ENCODE data around the gene DSCAM. TPM values are rescaled to one million over a fixed set of nuclear protein-coding genes. Genes with fewer than 3 reads are reported as not detected.

DSCAM gene
- total RNA-seq, 1 experiment from 2014 or later, result 0.33 TPM

- ChIA-PET CTCF (no interaction called here), POLR2A (no interaction called here)
- intact Hi-C loops (cut with micrococcal nuclease), result no loop called here
- no TSS peak for BruUV-seq (replicated peaks)
- no peaks in the 10 kb centered on the region for H3K27me3 Mint-ChIP-seq (ENCODE audit: insufficient read depth, unreplicated experiment)
- no peak for DNase-seq (ENCODE audit: unreplicated experiment)
- TF ChIP-seq CTCF (IDR thresholded peaks at IDR 0.05; ENCODE audit: unreplicated experiment), result no peak
- no peak overlapping the region for H3K27ac Mint-ChIP-seq (ENCODE audit: low read depth, unreplicated experiment)
- no peaks in the 10 kb centered on the region for H3K36me3 Mint-ChIP-seq (ENCODE audit: insufficient read depth, unreplicated experiment)
- H3K4me3 Mint-ChIP-seq (ENCODE audit: unreplicated experiment), result no peak overlapping the region
- H3K4me1 Mint-ChIP-seq (ENCODE audit: insufficient read depth, unreplicated experiment), result no peaks in the 10 kb centered on the region
- peaks cover 21% of the 10 kb centered on the region for H3K9me3 Mint-ChIP-seq (ENCODE audit: unreplicated experiment)
These were observed 300.3 kb downstream of the DSCAM start for GRCh38 chr21:40546647-40547046.

GRCh38 chr21:40540216-40540615 lies 306.7 kb downstream of the DSCAM start:
- no peaks in the 10 kb centered on the region for H3K36me3 Mint-ChIP-seq (ENCODE audit: insufficient read depth, unreplicated experiment)
- no peaks in the 10 kb centered on the region for H3K27me3 Mint-ChIP-seq (ENCODE audit: insufficient read depth, unreplicated experiment)
- CTCF ChIA-PET, result no interaction called here
- TF ChIP-seq CTCF (IDR thresholded peaks at IDR 0.05; ENCODE audit: unreplicated experiment), result no peak
- POLR2A ChIA-PET, result no interaction called here
- peaks cover 18% of the 10 kb centered on the region for H3K9me3 Mint-ChIP-seq (ENCODE audit: unreplicated experiment)
- DNase-seq (ENCODE audit: unreplicated experiment), result no peak
- no peak overlapping the region for H3K4me3 Mint-ChIP-seq (ENCODE audit: unreplicated experiment)
- intact Hi-C loops (cut with micrococcal nuclease), result no loop called here
- BruUV-seq (replicated peaks), result no TSS peak
- no peaks in the 10 kb centered on the region for H3K4me1 Mint-ChIP-seq (ENCODE audit: insufficient read depth, unreplicated experiment)
- no peak overlapping the region for H3K27ac Mint-ChIP-seq (ENCODE audit: low read depth, unreplicated experiment)

- no peaks in the 10 kb centered on the region for H3K4me1 Mint-ChIP-seq (ENCODE audit: insufficient read depth, unreplicated experiment)
- H3K27me3 Mint-ChIP-seq (ENCODE audit: insufficient read depth, unreplicated experiment), result no peaks in the 10 kb centered on the region
- H3K4me3 Mint-ChIP-seq (ENCODE audit: unreplicated experiment), result no peak overlapping the region
- intact Hi-C loops (cut with micrococcal nuclease), result no loop called here
- no TSS peak for BruUV-seq (replicated peaks)
- no peak for DNase-seq (ENCODE audit: unreplicated experiment)
- H3K9me3 Mint-ChIP-seq (ENCODE audit: unreplicated experiment), result peaks cover 24% of the 10 kb centered on the region
- no peak overlapping the region for H3K27ac Mint-ChIP-seq (ENCODE audit: low read depth, unreplicated experiment)
- H3K36me3 Mint-ChIP-seq (ENCODE audit: insufficient read depth, unreplicated experiment), result peaks cover 7% of the 10 kb centered on the region
- no peak for TF ChIP-seq CTCF (IDR thresholded peaks at IDR 0.05; ENCODE audit: unreplicated experiment)
- POLR2A ChIA-PET, result no interaction called here
- CTCF ChIA-PET, result interaction anchor here (0.6 kb wide), 1 partner anchor 1229 kb away, joined by 3 read pairs; no protein-coding TSS in a partner anchor
These were observed 312.1 kb downstream of the DSCAM start for GRCh38 chr21:40534886-40535285.

GRCh38 chr21:40531431-40532110 lies 315.4 kb downstream of the DSCAM start:
- no peak overlapping the region for H3K27ac Mint-ChIP-seq (ENCODE audit: low read depth, unreplicated experiment)
- CTCF ChIA-PET, result no interaction called here
- BruUV-seq (replicated peaks), result no TSS peak

More at GRCh38 chr21:40531431-40532110, 315.4 kb downstream of the DSCAM start:
- peaks cover 7% of the 10 kb centered on the region for H3K36me3 Mint-ChIP-seq (ENCODE audit: insufficient read depth, unreplicated experiment)
- POLR2A ChIA-PET, result interaction anchor here (0.7 kb wide), 1 partner anchor 875 kb away, joined by 3 read pairs; no protein-coding TSS in a partner anchor
- intact Hi-C loops (cut with micrococcal nuclease), result no loop called here
- TF ChIP-seq CTCF (IDR thresholded peaks at IDR 0.05; ENCODE audit: unreplicated experiment), result no peak
- no peaks in the 10 kb centered on the region for H3K4me1 Mint-ChIP-seq (ENCODE audit: insufficient read depth, unreplicated experiment)
- peaks cover 39% of the 10 kb centered on the region for H3K9me3 Mint-ChIP-seq (ENCODE audit: unreplicated experiment)
- H3K27me3 Mint-ChIP-seq (ENCODE audit: insufficient read depth, unreplicated experiment), result no peaks in the 10 kb centered on the region
- H3K4me3 Mint-ChIP-seq (ENCODE audit: unreplicated experiment), result no peak overlapping the region
- no peak for DNase-seq (ENCODE audit: unreplicated experiment)

All from MCF 10A (cell line).